Mesenchymal stem cell (in vitro differentiated cells and primary cell): ENCODE measurements around the gene LTB4R2.

Source experiments
- DNase-seq: peaks from one replicate; pipeline ENCODE4 v3.0.0-alpha.2; 2013
- H2AFZ ChIP-seq: one replicate; pipeline ENCODE4 v1.6.1; 2013; ENCODE audit warnings: low read depth, mild to moderate bottlenecking, control low read depth, inconsistent platforms, low read length, moderate library complexity
- H2AK5ac ChIP-seq: 2 replicates; pipeline ENCODE4 v1.6.1; 2013; ENCODE audit warnings: low read length, moderate library complexity, mild to moderate bottlenecking, inconsistent platforms; ENCODE audit not compliant: severe bottlenecking
- H2BK120ac ChIP-seq: one replicate; pipeline ENCODE4 v1.6.1; 2013; ENCODE audit warnings: low read depth, mild to moderate bottlenecking, inconsistent platforms, low read length, moderate library complexity
- H2BK12ac ChIP-seq, 2 experiments: one replicate each; pipeline ENCODE4 v1.6.1; 2013; ENCODE audit warnings: inconsistent platforms in 2 of 2, low read length in 2 of 2, mild to moderate bottlenecking in 2 of 2, moderate library complexity in 2 of 2, control low read depth in 1 of 2
- H2BK15ac ChIP-seq: one replicate; pipeline ENCODE4 v1.6.1; 2013; ENCODE audit warnings: mild to moderate bottlenecking, low read depth, inconsistent platforms; ENCODE audit not compliant: poor library complexity, severe bottlenecking
- H2BK5ac ChIP-seq: 2 replicates; pipeline ENCODE4 v1.6.1; 2013; ENCODE audit warnings: low read depth, mild to moderate bottlenecking, low read length, control low read depth, inconsistent platforms; ENCODE audit not compliant: poor library complexity, severe bottlenecking
- H3K14ac ChIP-seq, 2 experiments: one replicate each; pipeline ENCODE4 v1.6.1; 2013; ENCODE audit warnings: inconsistent platforms in 2 of 2, low read length in 2 of 2, control low read depth in 1 of 2, mild to moderate bottlenecking in 1 of 2, moderate library complexity in 1 of 2
- H3K18ac ChIP-seq, 2 experiments: one replicate each; pipeline ENCODE4 v1.6.1; 2013; ENCODE audit warnings: inconsistent platforms in 2 of 2, low read length in 2 of 2, control low read depth in 1 of 2, low read depth in 1 of 2, mild to moderate bottlenecking in 1 of 2
- H3K23ac ChIP-seq, 2 experiments: one replicate each; pipeline ENCODE4 v1.6.1; 2013; ENCODE audit warnings: inconsistent platforms in 2 of 2, low read length in 2 of 2, mild to moderate bottlenecking in 2 of 2, moderate library complexity in 2 of 2, control low read depth in 1 of 2
- H3K27ac ChIP-seq: 2 replicates; pipeline ENCODE4 v1.5.1; 2013; ENCODE audit warnings: mild to moderate bottlenecking, moderate library complexity, low read length, control low read depth, inconsistent platforms; ENCODE audit not compliant: poor library complexity, severe bottlenecking
- H3K27me3 ChIP-seq, 2 experiments: 2 replicates each; pipeline versions ENCODE4 v1.6.1 to v1.7.0; 2013; ENCODE audit warnings: low read length in 2 of 2, mild to moderate bottlenecking in 2 of 2, moderate library complexity in 2 of 2, control low read depth in 1 of 2, inconsistent platforms in 1 of 2; ENCODE audit not compliant: control insufficient read depth in 1 of 2, insufficient read depth in 1 of 2
- H3K36me3 ChIP-seq, 2 experiments: 2 replicates each; pipeline versions ENCODE4 v1.6.1 to v1.7.0; 2013; ENCODE audit warnings: low read length in 2 of 2, control low read depth in 1 of 2, inconsistent platforms in 1 of 2, low read depth in 1 of 2, mild to moderate bottlenecking in 1 of 2; ENCODE audit not compliant: insufficient read depth in 2 of 2, control insufficient read depth in 1 of 2
- H3K4ac ChIP-seq, 2 experiments: one replicate each; pipeline ENCODE4 v1.6.1; 2013; ENCODE audit warnings: inconsistent platforms in 2 of 2, low read length in 2 of 2, mild to moderate bottlenecking in 2 of 2, moderate library complexity in 2 of 2, control low read depth in 1 of 2, low read depth in 1 of 2
- H3K4me1 ChIP-seq: 2 replicates; pipeline ENCODE4 v1.6.1; 2013; ENCODE audit warnings: low read depth, low read length, control low read depth; ENCODE audit not compliant: control insufficient read depth, insufficient read depth
- H3K4me2 ChIP-seq: 2 replicates; pipeline ENCODE4 v1.6.1; 2013; ENCODE audit warnings: low read length, mild to moderate bottlenecking, inconsistent platforms; ENCODE audit not compliant: poor library complexity, severe bottlenecking
- H3K4me3 ChIP-seq, 2 experiments: 2 replicates each; pipeline versions ENCODE4 v1.5.1 to v1.7.0; 2013; ENCODE audit warnings: low read length in 2 of 2, mild to moderate bottlenecking in 2 of 2, control low read depth in 1 of 2, low read depth in 1 of 2; ENCODE audit not compliant: insufficient read depth in 1 of 2
- H3K79me1 ChIP-seq: replicated peaks from 2 replicates; pipeline ENCODE4 v1.6.1; 2013; ENCODE audit warnings: mild to moderate bottlenecking, control low read depth, low read length, inconsistent platforms; ENCODE audit not compliant: poor library complexity, severe bottlenecking
- H3K9ac ChIP-seq: 2 replicates; pipeline ENCODE4 v1.7.0; 2013; ENCODE audit warnings: mild to moderate bottlenecking, low read length, moderate library complexity
- H3K9me3 ChIP-seq: 2 replicates; pipeline ENCODE4 v1.7.0; 2013; ENCODE audit warnings: mild to moderate bottlenecking, low read length; ENCODE audit not compliant: control insufficient read depth
- H4K8ac ChIP-seq: one replicate; pipeline ENCODE4 v1.6.1; 2013; ENCODE audit warnings: inconsistent platforms, mild to moderate bottlenecking, low read length, moderate library complexity
- H4K91ac ChIP-seq: one replicate; pipeline ENCODE4 v1.6.1; 2013; ENCODE audit warnings: mild to moderate bottlenecking, low read length, inconsistent platforms
- WGBS: methylation state at CpG from one replicate; pipeline ENCODE4 v1.1.7; 2013; ENCODE audit warnings: mixed read lengths; 5-methylcytosine and 5-hydroxymethylcytosine counted together

Gene LTB4R2

DNA sequence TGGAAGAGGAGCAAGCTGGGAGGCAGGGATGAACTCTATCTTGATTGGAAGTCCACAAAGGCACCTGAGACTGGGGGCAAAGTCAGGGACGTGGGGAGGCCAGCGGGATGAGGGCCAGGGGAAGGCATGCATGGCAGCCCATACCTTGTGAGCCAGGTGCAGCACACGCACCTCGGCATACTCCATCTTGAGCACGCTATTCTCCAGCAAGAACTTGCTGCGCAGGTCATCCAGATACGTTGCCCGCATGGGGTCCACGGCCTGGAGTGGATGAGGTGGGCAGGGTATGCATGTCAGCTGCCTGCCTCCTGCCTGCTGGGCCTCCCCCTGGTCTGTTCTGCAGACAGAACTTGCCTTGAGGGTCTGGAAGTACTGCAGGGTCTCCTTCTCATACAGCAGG lies 42.4 kb upstream of the LTB4R2 start:
- no peaks in the 10 kb centered on the region for H3K9me3 ChIP-seq
- no peak overlapping the region for H4K8ac ChIP-seq
- H3K23ac ChIP-seq: peak overlapping the region in 1 of 2 experiments; percentile 32
- 92% methylated on average over 9 of the region's 9 CpGs for WGBS
- no peak overlapping the region for H2AK5ac ChIP-seq
- H3K36me3 ChIP-seq: peaks cover 59 to 64% of the 10 kb centered on the region in 2 experiments
- peaks cover 26% of the 10 kb centered on the region for H3K79me1 ChIP-seq
- no peak overlapping the region for H3K18ac ChIP-seq
- no peaks in the 10 kb centered on the region for H3K27me3 ChIP-seq
- no peak overlapping the region for H3K4me2 ChIP-seq
- H3K4ac ChIP-seq: no peak overlapping the region
- H3K9ac ChIP-seq: no peak overlapping the region
- no peak overlapping the region for H2BK120ac ChIP-seq
- H3K4me3 ChIP-seq: peak overlapping the region in 1 of 2 experiments; percentile 35
- no peak overlapping the region for H2AFZ ChIP-seq
- no peak overlapping the region for H3K27ac ChIP-seq
- no peak for DNase-seq
- no peak overlapping the region for H3K14ac ChIP-seq
- H2BK5ac ChIP-seq: no peak overlapping the region
- H2BK12ac ChIP-seq: no peak overlapping the region
- no peak overlapping the region for H4K91ac ChIP-seq
- H2BK15ac ChIP-seq: no peak overlapping the region
- peaks cover 9% of the 10 kb centered on the region for H3K4me1 ChIP-seq

DNA sequence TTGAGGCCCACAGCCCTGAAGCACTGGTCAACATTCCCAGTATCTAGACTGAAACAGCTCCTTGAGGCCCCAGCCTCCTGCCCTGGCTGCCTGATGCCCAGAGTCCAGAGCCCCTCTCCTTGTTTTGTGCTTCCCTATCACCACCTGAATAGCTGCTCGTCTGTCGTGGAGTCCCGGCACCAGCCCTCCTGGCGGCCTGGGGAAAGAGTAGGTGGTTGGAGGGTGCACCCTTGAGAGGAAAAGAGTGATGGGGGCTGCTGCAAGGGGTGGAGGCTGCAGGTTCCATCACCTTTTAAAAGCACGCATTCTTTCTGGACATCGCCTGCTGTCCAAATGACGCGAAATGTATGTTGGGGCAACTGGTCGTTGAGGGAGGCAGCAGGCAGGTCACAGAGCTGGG lies 41.7 kb upstream of the LTB4R2 start:
- H3K79me1 ChIP-seq: peaks cover 28% of the 10 kb centered on the region
- no peak overlapping the region for H3K4me2 ChIP-seq
- H3K4me1 ChIP-seq: peaks cover 9% of the 10 kb centered on the region
- no peak overlapping the region for H3K4me3 ChIP-seq
- no peak overlapping the region for H3K4ac ChIP-seq
- no peak overlapping the region for H3K27ac ChIP-seq
- no peak for DNase-seq
- H2AK5ac ChIP-seq: no peak overlapping the region
- no peak overlapping the region for H2BK12ac ChIP-seq
- H2AFZ ChIP-seq: no peak overlapping the region
- H2BK15ac ChIP-seq: no peak overlapping the region
- no peak overlapping the region for H3K9ac ChIP-seq
- no peak overlapping the region for H4K8ac ChIP-seq
- no peak overlapping the region for H4K91ac ChIP-seq
- H3K23ac ChIP-seq: no peak overlapping the region
- H3K14ac ChIP-seq: no peak overlapping the region
- peaks cover 59 to 64% of the 10 kb centered on the region in 2 experiments for H3K36me3 ChIP-seq
- H3K27me3 ChIP-seq: no peaks in the 10 kb centered on the region
- 95% methylated on average over 9 of the region's 9 CpGs for WGBS
- no peak overlapping the region for H2BK5ac ChIP-seq
- no peak overlapping the region for H3K18ac ChIP-seq
- H2BK120ac ChIP-seq: no peak overlapping the region
- no peaks in the 10 kb centered on the region for H3K9me3 ChIP-seq

GRCh38 chr14:24269368-24269767 lies 40.6 kb upstream of the LTB4R2 start:
- Histone ChIP-seq H3K27ac (no peak overlapping the region), H3K14ac (no peak overlapping the region), H3K9me3 (no peaks in the 10 kb centered on the region), H3K4me1 (peaks cover 9% of the 10 kb centered on the region), H3K9ac (no peak overlapping the region), H2BK120ac (no peak overlapping the region), H3K36me3 (peaks cover 58 to 59% of the 10 kb centered on the region in 2 experiments), H4K8ac (no peak overlapping the region), H3K4me3 (no peak overlapping the region), H3K27me3 (no peaks in the 10 kb centered on the region), H3K18ac (no peak overlapping the region), H2BK5ac (no peak overlapping the region), H3K23ac (no peak overlapping the region), H3K4ac (no peak overlapping the region), H2BK15ac (no peak overlapping the region), H2AK5ac (no peak overlapping the region), H4K91ac (no peak overlapping the region), H2AFZ (no peak overlapping the region), H3K4me2 (no peak overlapping the region), H2BK12ac (no peak overlapping the region), H3K79me1 (peaks cover 30% of the 10 kb centered on the region)
- WGBS: 95% methylated on average over 8 of the region's 8 CpGs
- DNase-seq: no peak

DNA sequence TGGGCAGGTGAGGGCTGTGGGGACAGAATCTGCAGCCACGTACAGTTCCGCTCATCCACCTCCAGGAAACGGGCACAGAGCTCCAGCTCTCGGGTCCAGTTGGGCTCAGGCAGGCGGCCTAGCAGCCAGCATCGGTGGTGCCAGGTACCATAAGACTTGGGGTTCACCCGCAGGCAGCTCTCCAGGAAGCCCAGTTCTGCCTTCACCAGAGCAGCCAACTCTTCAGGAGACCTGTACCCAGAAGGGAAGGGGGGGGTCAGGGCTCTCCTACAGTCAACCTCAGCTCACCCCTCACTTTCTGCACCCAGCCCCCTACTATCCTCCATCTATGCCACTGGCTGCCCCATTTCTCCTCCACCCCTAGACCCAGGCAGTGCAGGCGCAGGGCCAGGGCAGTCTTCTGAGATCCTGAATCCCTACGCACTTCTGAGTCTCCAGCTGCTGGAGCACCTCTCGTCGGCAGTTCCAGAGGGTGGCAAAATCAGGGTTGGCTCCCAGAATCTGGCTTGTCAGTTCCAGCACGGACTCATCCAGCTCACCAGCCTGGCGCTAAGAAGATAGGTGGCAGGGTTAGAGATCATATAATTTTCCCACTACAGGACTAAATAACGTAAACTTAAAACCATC lies 39.9 kb upstream of the LTB4R2 start:
- Histone ChIP-seq H4K8ac (peak overlapping the region; percentile 38), H3K4ac (no peak overlapping the region), H3K79me1 (peaks cover 30% of the 10 kb centered on the region), H3K4me2 (no peak overlapping the region), H2BK15ac (no peak overlapping the region), H2BK120ac (no peak overlapping the region), H3K4me3 (no peak overlapping the region), H2BK12ac (peak overlapping the region in 1 of 2 experiments; percentile 27), H3K4me1 (peaks cover 9% of the 10 kb centered on the region), H3K14ac (no peak overlapping the region), H2AK5ac (no peak overlapping the region), H3K18ac (no peak overlapping the region), H2AFZ (no peak overlapping the region), H3K36me3 (peaks cover 51 to 54% of the 10 kb centered on the region in 2 experiments), H3K27me3 (no peaks in the 10 kb centered on the region), H3K27ac (no peak overlapping the region), H3K23ac (no peak overlapping the region), H4K91ac (no peak overlapping the region), H3K9ac (no peak overlapping the region), H3K9me3 (no peaks in the 10 kb centered on the region), H2BK5ac (no peak overlapping the region)
- WGBS: 96% methylated on average over 14 of the region's 14 CpGs
- DNase-seq: no peak
